ENCODE measurements around the gene EDAR.

DNA sequence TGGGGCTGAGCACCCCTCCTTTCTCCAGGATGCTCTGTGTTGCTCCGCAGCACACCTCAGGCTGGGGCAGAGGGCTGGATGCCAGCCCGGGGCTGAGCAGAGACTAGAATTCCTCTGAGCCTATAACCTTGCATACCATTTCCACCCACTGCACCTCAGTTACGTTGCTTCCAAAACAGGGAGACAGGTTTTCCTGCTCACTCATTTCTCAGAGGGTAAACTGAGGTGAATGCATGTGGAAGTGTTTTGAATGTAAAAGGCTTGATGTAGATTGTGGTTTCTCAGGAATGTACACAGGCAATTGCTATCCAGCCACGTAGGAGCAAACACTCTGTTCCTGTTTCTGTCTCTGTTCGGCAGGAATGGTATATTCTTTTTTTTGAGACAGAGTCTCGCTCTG, 45.3 kb downstream of the EDAR start:
- TF ChIP-seq EZH2 (IDR thresholded peaks at IDR 0.05; ENCODE audit: insufficient read depth, low read length): no peak
- TF ChIP-seq, protein P1, sequence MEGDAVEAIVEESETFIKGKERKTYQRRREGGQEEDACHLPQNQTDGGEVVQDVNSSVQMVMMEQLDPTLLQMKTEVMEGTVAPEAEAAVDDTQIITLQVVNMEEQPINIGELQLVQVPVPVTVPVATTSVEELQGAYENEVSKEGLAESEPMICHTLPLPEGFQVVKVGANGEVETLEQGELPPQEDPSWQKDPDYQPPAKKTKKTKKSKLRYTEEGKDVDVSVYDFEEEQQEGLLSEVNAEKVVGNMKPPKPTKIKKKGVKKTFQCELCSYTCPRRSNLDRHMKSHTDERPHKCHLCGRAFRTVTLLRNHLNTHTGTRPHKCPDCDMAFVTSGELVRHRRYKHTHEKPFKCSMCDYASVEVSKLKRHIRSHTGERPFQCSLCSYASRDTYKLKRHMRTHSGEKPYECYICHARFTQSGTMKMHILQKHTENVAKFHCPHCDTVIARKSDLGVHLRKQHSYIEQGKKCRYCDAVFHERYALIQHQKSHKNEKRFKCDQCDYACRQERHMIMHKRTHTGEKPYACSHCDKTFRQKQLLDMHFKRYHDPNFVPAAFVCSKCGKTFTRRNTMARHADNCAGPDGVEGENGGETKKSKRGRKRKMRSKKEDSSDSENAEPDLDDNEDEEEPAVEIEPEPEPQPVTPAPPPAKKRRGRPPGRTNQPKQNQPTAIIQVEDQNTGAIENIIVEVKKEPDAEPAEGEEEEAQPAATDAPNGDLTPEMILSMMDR (IDR thresholded peaks at IDR 0.05; ENCODE audit: insufficient read depth, low read depth, low read length): no peak

All from astrocyte (in vitro differentiated cells and primary cell).